ENCODE data around the gene SFR1. TPM values are rescaled to one million over a fixed set of nuclear protein-coding genes. Genes with fewer than 3 reads are reported as not detected.

SFR1 gene
- total RNA-seq, 1 experiment from 2014 or later: 11.6 TPM

GRCh38 chr10:104143829-104144228, 21.9 kb downstream of the SFR1 start:
- CTCF ChIA-PET: no interaction called here
- TF ChIP-seq CTCF (IDR thresholded peaks at IDR 0.05; ENCODE audit: unreplicated experiment): no peak
- no TSS peak for BruUV-seq (replicated peaks)
- Mint-ChIP-seq H3K9me3 (ENCODE audit: low read depth, unreplicated experiment) (no peaks in the 10 kb centered on the region), H3K4me1 (ENCODE audit: low read depth, unreplicated experiment) (no peaks in the 10 kb centered on the region), H3K27me3 (ENCODE audit: unreplicated experiment) (peaks cover 14% of the 10 kb centered on the region), H3K36me3 (ENCODE audit: insufficient read depth, unreplicated experiment) (no peaks in the 10 kb centered on the region), H3K27ac (ENCODE audit: unreplicated experiment) (no peak overlapping the region), H3K4me3 (ENCODE audit: low read depth, unreplicated experiment) (no peak overlapping the region)
- no peak for DNase-seq
- intact Hi-C loops (cut with micrococcal nuclease; ENCODE audit: unreplicated experiment): no loop called here

- no peaks in the 10 kb centered on the region for H3K36me3 Mint-ChIP-seq (ENCODE audit: insufficient read depth, unreplicated experiment)
- H3K27ac Mint-ChIP-seq (ENCODE audit: unreplicated experiment): no peak overlapping the region
- H3K4me3 Mint-ChIP-seq (ENCODE audit: low read depth, unreplicated experiment): no peak overlapping the region
- no peak for TF ChIP-seq CTCF (IDR thresholded peaks at IDR 0.05; ENCODE audit: unreplicated experiment)
- CTCF ChIA-PET: no interaction called here
- BruUV-seq (replicated peaks): no TSS peak
- intact Hi-C loops (cut with micrococcal nuclease; ENCODE audit: unreplicated experiment): no loop called here
- H3K27me3 Mint-ChIP-seq (ENCODE audit: unreplicated experiment): peaks cover 17% of the 10 kb centered on the region
- DNase-seq: no peak
- no peaks in the 10 kb centered on the region for H3K4me1 Mint-ChIP-seq (ENCODE audit: low read depth, unreplicated experiment)
- peaks cover 2% of the 10 kb centered on the region for H3K9me3 Mint-ChIP-seq (ENCODE audit: low read depth, unreplicated experiment)
Observed at GRCh38 chr10:104144931-104145330, 23.0 kb downstream of the SFR1 start.

GRCh38 chr10:104146882-104147281, 24.9 kb downstream of the SFR1 start:
- no peak overlapping the region for H3K4me3 Mint-ChIP-seq (ENCODE audit: low read depth, unreplicated experiment)
- no peak for DNase-seq
- TF ChIP-seq CTCF (IDR thresholded peaks at IDR 0.05; ENCODE audit: unreplicated experiment): no peak
- BruUV-seq (replicated peaks): no TSS peak
- peaks cover 24% of the 10 kb centered on the region for H3K27me3 Mint-ChIP-seq (ENCODE audit: unreplicated experiment)
- H3K9me3 Mint-ChIP-seq (ENCODE audit: low read depth, unreplicated experiment): peaks cover 3% of the 10 kb centered on the region
- H3K27ac Mint-ChIP-seq (ENCODE audit: unreplicated experiment): no peak overlapping the region
- CTCF ChIA-PET: no interaction called here
- no peaks in the 10 kb centered on the region for H3K36me3 Mint-ChIP-seq (ENCODE audit: insufficient read depth, unreplicated experiment)
- intact Hi-C loops (cut with micrococcal nuclease; ENCODE audit: unreplicated experiment): no loop called here
- no peaks in the 10 kb centered on the region for H3K4me1 Mint-ChIP-seq (ENCODE audit: low read depth, unreplicated experiment)

- H3K27ac Mint-ChIP-seq (ENCODE audit: unreplicated experiment): no peak overlapping the region
- no peaks in the 10 kb centered on the region for H3K4me1 Mint-ChIP-seq (ENCODE audit: low read depth, unreplicated experiment)
- no peak for DNase-seq
- CTCF ChIA-PET: no interaction called here
- no peak for TF ChIP-seq CTCF (IDR thresholded peaks at IDR 0.05; ENCODE audit: unreplicated experiment)
- intact Hi-C loops (cut with micrococcal nuclease; ENCODE audit: unreplicated experiment): no loop called here
- H3K4me3 Mint-ChIP-seq (ENCODE audit: low read depth, unreplicated experiment): no peak overlapping the region
- BruUV-seq (replicated peaks): no TSS peak
- H3K27me3 Mint-ChIP-seq (ENCODE audit: unreplicated experiment): peaks cover 35% of the 10 kb centered on the region
- H3K36me3 Mint-ChIP-seq (ENCODE audit: insufficient read depth, unreplicated experiment): no peaks in the 10 kb centered on the region
- peaks cover 7% of the 10 kb centered on the region for H3K9me3 Mint-ChIP-seq (ENCODE audit: low read depth, unreplicated experiment)
Observed at GRCh38 chr10:104150139-104150538, 28.2 kb downstream of the SFR1 start.

- Mint-ChIP-seq H3K4me1 (ENCODE audit: low read depth, unreplicated experiment) (no peaks in the 10 kb centered on the region), H3K36me3 (ENCODE audit: insufficient read depth, unreplicated experiment) (no peaks in the 10 kb centered on the region), H3K27ac (ENCODE audit: unreplicated experiment) (no peak overlapping the region), H3K27me3 (ENCODE audit: unreplicated experiment) (peaks cover 45% of the 10 kb centered on the region), H3K4me3 (ENCODE audit: low read depth, unreplicated experiment) (no peak overlapping the region), H3K9me3 (ENCODE audit: low read depth, unreplicated experiment) (peaks cover 7% of the 10 kb centered on the region)
- DNase-seq: no peak
- BruUV-seq (replicated peaks): no TSS peak
- CTCF ChIA-PET: no interaction called here
- intact Hi-C loops (cut with micrococcal nuclease; ENCODE audit: unreplicated experiment): no loop called here
- no peak for TF ChIP-seq CTCF (IDR thresholded peaks at IDR 0.05; ENCODE audit: unreplicated experiment)
Observed at GRCh38 chr10:104151737-104152136, 29.8 kb downstream of the SFR1 start.

Measured in Calu3 (cell line).